Activated CD4-positive, alpha-beta T cell treated with anti-CD3 and anti-CD28 coated beads, Interleukin-2, amount 50 U/mL, for 4 hours (primary cell): ENCODE results near the gene UIMC1.

Experiments
- DNase-seq, 2 experiments: peaks; one replicate each; pipeline ENCODE4 v3.0.0-alpha.2; 2020

UIMC1 gene

GRCh38 chr5:176866707-176867310 is 139.8 kb downstream of the UIMC1 start:
- no peak for DNase-seq

DNA sequence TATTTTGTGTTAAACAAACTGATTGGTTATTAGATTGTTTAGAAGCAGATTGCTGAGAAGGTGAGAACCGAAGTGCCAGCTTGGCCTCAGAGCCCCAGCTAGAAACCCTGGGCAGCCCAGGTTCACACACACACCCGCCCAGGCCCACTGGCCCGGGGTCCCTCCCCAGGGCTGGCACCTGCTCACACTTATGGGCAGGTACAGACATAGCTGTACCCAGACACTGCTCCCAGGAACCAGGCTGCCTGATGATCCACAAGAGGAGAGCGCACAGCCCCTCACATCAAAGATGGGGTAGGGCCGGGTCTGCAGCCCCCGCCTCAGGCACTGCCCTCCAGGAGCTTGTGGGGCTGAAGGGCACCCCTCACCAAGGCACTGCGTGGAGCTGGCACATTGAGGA is 140.6 kb downstream of the UIMC1 start:
- DNase-seq = no peak

DNA sequence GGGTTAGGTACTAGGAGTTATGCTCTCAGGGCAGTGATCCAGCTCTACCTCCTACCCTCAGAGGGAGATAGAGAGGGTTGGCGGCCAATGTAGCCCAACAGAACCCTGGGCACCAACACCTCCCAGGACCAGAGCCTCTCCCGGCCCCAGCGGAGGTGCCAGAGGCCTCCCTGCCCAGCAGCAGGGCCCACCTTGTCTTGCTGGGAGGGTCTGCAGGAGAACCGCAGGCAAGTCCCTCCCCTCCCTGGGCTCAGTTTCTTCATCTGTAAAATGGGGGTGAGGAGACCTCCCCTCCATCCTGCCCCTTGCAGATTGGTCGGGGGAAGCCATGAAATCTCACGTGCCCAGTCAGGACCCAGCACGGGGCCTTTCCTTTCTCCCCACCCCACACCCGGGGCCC is 141.8 kb downstream of the UIMC1 start:
- DNase-seq = no peak

DNA sequence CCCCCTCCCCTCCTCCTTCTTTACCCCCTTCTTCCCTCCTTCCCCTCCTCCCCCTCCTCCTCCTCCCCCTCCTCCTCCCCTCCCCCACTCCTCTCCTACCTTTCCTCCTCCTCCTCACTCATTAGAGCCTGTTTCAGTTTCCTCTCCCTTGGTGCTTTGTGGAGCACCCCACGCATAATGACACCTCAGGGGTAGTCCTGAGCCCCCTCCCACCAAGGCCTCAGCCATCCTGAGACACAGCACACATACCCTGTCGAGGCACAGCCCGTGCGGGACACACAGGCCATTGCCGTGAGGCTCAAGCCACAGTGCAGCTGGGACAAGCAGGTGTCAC is 142.8 kb downstream of the UIMC1 start:
- no peak for DNase-seq

- no peak for DNase-seq
Observed at GRCh38 chr5:176863041-176863764, 143.4 kb downstream of the UIMC1 start.

GRCh38 chr5:176862330-176862995 is 144.1 kb downstream of the UIMC1 start:
- no peak for DNase-seq

DNA sequence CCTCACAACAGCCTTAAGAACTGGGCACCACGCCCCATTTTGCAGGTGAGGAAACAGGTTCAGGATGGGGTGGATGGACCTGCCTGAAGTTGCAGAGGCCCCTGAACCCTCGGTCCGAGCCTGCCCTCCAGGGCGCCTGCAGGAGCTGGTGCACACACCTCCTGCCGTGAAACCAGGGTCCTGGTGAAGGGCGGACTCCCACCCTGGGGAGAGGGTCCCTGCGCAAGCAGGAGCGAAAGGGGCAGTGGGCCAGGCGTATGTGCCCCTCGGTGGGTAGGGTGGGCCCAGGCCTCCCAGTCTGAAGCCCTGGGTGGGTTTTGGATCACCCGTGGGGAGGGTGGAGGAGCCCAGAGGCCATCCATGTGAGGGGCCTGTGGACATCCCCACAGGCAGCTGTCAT is 145.3 kb downstream of the UIMC1 start:
- DNase-seq = no peak

DNA sequence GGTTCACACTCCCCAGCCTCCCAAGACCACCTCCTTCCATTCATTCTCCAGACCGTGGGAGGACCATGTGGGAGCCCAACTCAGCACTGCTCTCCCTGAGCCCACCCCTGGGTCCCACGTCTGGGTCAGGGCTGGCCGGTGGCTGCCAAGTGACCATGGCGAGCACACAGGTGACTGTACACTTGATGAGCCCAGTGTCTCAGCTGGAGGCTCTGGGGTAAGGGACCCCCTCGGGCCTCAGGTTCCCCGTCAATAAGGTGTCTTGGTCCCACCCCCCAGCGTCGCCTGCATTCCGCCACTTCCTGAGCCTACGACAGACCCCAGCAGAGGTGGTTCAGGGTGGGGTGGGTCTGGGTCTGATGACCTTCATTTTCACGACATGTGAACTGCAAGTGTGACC is 146.2 kb downstream of the UIMC1 start:
- DNase-seq = no peak

GRCh38 chr5:176859916-176860315 is 146.7 kb downstream of the UIMC1 start:
- no peak for DNase-seq

GRCh38 chr5:176857894-176858273 is 148.7 kb downstream of the UIMC1 start:
- no peak for DNase-seq

GRCh38 chr5:176857216-176857893 is 149.2 kb downstream of the UIMC1 start:
- no peak for DNase-seq

GRCh38 chr5:176856746-176857145 is 149.8 kb downstream of the UIMC1 start:
- no peak for DNase-seq

DNA sequence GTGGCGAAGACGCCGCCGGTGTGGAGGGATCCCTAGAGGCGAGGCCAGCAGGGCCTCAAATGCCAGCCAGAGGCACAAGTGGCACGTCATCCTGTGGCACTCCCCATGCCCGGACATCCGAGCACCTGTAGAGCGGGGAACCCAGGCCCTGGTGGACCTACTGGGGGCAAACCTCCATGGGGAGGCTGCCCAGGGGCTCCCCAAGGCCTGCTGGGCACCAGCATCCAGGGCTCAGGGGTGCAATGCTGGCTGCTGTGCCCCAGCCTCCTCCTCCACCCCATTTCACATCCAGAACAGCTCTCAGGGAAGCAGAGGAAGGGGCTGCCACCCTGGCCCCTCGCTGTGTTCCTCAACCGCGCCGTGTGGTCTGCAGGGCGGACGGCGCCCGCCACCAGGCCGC is 151.0 kb downstream of the UIMC1 start:
- no peak for DNase-seq
